SK-N-SH (cell line): ENCODE measurements around the gene SPRED2.

Source experiments
- EZH2phosphoT487 ChIP-seq: fragments of 200-600 bp; sonication (generic); IDR thresholded peaks from 2 replicates; pipeline ENCODE4 v1.6.1; 2017; ENCODE audit warnings: low read depth, mixed run types, mild to moderate bottlenecking, antibody characterized with exemption, moderate library complexity, borderline replicate concordance
- GABPA ChIP-seq: IDR thresholded peaks from 2 replicates; pipeline ENCODE4 v1.4.0; 2012; ENCODE audit warnings: low read depth, mild to moderate bottlenecking
- GATA2 ChIP-seq: sonication (generic); formaldehyde crosslinking; IDR thresholded peaks from 2 replicates; pipeline ENCODE4 v1.5.0; 2020; ENCODE audit warnings: mild to moderate bottlenecking, missing genetic modification reagents
- JUND ChIP-seq: IDR thresholded peaks from 2 replicates; pipeline ENCODE4 v1.4.0; 2012
- MAX ChIP-seq: IDR thresholded peaks from 2 replicates; pipeline ENCODE4 v1.4.0; 2012; ENCODE audit warnings: low read depth
- RAD21 ChIP-seq: IDR thresholded peaks from 2 replicates; pipeline ENCODE4 v1.6.1; 2012; ENCODE audit warnings: mild to moderate bottlenecking, low read length
- RCOR1 ChIP-seq: fragments of 150-350 bp; IDR thresholded peaks from 2 replicates; pipeline ENCODE4 v1.6.1; 2017; ENCODE audit warnings: antibody characterized with exemption, low read length
- REST ChIP-seq: IDR thresholded peaks from 2 replicates; pipeline ENCODE4 v1.6.1; 2012; ENCODE audit warnings: mild to moderate bottlenecking, low read depth, low read length, moderate library complexity
- TAF1 ChIP-seq: IDR thresholded peaks from 2 replicates; pipeline ENCODE4 v1.6.1; 2012; ENCODE audit warnings: low read depth, mild to moderate bottlenecking, low read length, moderate library complexity, borderline replicate concordance
- TCF12 ChIP-seq: IDR thresholded peaks from 2 replicates; pipeline ENCODE4 v1.4.0; 2012
- USF2 ChIP-seq: fragments of 150-350 bp; IDR thresholded peaks from 2 replicates; pipeline ENCODE4 v1.6.1; 2017; ENCODE audit warnings: antibody characterized with exemption, low read length, low read depth, borderline replicate concordance
- TF ChIP-seq, protein P1 (sequence below): fragments of 200-600 bp; sonication (generic); IDR thresholded peaks from 2 replicates; pipeline ENCODE4 v1.6.1; 2017; ENCODE audit warnings: antibody characterized with exemption, mild to moderate bottlenecking, moderate library complexity

DNA sequence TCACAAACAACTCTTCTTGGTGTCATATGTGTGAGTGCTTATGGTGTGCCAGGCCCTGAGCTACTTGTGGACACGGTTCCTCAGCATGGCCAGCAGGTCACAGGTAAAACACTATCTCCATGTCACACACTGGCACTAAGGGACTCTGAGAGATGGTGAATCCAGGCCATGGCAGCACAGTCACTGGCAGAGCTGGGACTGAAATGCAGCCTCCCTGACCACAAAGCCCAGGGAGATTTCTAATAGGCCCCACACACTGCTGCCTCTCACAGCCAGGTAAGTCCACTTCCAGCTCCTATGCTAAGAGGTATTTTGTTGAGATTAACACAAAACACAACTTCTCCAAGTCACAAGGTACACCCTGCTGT is 112.7 kb downstream of the SPRED2 start:
- TF ChIP-seq, protein P1, sequence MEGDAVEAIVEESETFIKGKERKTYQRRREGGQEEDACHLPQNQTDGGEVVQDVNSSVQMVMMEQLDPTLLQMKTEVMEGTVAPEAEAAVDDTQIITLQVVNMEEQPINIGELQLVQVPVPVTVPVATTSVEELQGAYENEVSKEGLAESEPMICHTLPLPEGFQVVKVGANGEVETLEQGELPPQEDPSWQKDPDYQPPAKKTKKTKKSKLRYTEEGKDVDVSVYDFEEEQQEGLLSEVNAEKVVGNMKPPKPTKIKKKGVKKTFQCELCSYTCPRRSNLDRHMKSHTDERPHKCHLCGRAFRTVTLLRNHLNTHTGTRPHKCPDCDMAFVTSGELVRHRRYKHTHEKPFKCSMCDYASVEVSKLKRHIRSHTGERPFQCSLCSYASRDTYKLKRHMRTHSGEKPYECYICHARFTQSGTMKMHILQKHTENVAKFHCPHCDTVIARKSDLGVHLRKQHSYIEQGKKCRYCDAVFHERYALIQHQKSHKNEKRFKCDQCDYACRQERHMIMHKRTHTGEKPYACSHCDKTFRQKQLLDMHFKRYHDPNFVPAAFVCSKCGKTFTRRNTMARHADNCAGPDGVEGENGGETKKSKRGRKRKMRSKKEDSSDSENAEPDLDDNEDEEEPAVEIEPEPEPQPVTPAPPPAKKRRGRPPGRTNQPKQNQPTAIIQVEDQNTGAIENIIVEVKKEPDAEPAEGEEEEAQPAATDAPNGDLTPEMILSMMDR: no peak
- TF ChIP-seq EZH2phosphoT487 (no peak), TCF12 (no peak), RCOR1 (no peak), JUND (no peak), REST (no peak), USF2 (no peak), GATA2 (no peak), GABPA (no peak), TAF1 (no peak), MAX (no peak), RAD21 (no peak)
